ENCODE measurements around the gene GAPDHS. TPM values are rescaled to one million over a fixed set of nuclear protein-coding genes. Genes with fewer than 3 reads are reported as not detected.

The GAPDHS gene
- total RNA-seq, 1 donor from 2014 or later: not detected

DNA sequence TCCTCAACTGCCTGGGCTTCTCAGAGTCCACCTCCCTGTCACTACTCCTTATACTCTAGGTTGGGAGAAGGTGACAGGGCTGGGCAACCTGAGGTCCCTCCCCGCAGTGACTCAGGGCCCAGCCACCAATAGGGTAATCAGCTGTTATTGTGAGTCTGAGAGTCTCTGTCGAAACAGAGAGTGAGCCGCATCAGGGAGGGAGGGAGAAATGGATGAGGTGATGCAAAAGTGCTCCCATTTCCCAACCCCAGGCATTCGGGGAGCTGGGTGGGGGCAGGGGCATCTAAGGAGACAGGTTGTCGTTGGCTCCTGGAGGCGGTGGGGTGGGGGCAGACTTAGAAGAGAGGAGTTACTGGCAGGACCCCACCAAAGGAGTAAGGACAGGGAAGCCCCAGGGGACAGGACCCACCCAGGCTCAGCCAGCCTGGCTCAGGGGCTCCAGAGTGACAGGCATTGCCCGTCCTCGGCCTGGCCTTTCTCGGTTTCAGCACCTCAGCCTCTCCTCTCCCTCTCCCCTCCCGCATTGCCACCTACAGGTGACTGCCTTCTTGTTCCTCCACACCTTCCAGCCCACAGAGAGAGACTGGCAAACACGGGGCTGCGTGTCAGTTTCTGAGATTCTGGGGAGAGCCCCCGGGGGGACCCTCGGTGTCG is 19.5 kb upstream of the GAPDHS start, which contains the start of gene DMKN:
Gene DMKN, minus strand, starts transcription at position 22 of the 654 bp plus-strand sequence. CDS start 174 bp downstream, outside the sequence.
- no peaks in the 10 kb centered on the region for H3K36me3 Mint-ChIP-seq (ENCODE audit: unreplicated experiment)
- H3K4me3 Mint-ChIP-seq (ENCODE audit: unreplicated experiment): no peak within 1 kb of the TSS
- peaks cover 16% of the 10 kb centered on the region for H3K27me3 Mint-ChIP-seq (ENCODE audit: unreplicated experiment)
- H3K4me1 Mint-ChIP-seq (ENCODE audit: low read depth, unreplicated experiment): no peaks in the 10 kb centered on the region
- no peak for DNase-seq
- TF ChIP-seq, protein P1, sequence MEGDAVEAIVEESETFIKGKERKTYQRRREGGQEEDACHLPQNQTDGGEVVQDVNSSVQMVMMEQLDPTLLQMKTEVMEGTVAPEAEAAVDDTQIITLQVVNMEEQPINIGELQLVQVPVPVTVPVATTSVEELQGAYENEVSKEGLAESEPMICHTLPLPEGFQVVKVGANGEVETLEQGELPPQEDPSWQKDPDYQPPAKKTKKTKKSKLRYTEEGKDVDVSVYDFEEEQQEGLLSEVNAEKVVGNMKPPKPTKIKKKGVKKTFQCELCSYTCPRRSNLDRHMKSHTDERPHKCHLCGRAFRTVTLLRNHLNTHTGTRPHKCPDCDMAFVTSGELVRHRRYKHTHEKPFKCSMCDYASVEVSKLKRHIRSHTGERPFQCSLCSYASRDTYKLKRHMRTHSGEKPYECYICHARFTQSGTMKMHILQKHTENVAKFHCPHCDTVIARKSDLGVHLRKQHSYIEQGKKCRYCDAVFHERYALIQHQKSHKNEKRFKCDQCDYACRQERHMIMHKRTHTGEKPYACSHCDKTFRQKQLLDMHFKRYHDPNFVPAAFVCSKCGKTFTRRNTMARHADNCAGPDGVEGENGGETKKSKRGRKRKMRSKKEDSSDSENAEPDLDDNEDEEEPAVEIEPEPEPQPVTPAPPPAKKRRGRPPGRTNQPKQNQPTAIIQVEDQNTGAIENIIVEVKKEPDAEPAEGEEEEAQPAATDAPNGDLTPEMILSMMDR (IDR thresholded peaks at IDR 0.05; ENCODE audit: partially characterized antibody, unreplicated experiment): no peak
- H3K27ac Mint-ChIP-seq (ENCODE audit: unreplicated experiment): no peak within 1 kb of the TSS
- peaks cover 10% of the 10 kb centered on the region for H3K9me3 Mint-ChIP-seq (ENCODE audit: unreplicated experiment)

DNA sequence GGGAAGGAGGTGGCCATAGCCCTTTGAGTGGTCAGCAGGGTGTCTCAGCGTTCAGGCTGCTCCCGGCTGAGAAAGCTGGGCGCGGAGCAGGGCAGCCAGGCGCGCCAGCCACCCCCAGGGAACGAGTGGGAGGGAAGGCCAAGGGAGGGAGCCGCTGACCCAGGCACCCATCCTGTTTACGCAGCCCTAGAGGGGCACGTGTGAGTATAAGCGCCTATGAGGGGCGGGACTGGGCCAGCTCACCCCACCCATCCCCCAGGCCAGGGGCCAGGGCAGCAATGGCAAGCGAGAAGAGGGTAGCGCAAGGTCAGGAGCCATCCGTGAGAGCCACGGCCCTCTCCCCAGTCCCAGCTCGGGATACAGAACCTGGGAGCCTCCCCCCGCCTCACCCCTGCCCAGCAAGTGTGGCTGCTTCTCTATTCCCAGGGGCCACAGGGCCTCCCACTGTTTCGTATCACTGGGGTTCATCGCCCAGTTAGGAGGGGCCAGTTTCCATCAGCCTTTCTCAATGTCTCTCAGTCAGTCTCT is 18.9 kb upstream of the GAPDHS start:
- H3K9me3 Mint-ChIP-seq (ENCODE audit: unreplicated experiment): peaks cover 8% of the 10 kb centered on the region
- peaks cover 14% of the 10 kb centered on the region for H3K27me3 Mint-ChIP-seq (ENCODE audit: unreplicated experiment)
- no peaks in the 10 kb centered on the region for H3K36me3 Mint-ChIP-seq (ENCODE audit: unreplicated experiment)
- DNase-seq: no peak
- H3K27ac Mint-ChIP-seq (ENCODE audit: unreplicated experiment): no peak overlapping the region
- no peak overlapping the region for H3K4me3 Mint-ChIP-seq (ENCODE audit: unreplicated experiment)
- TF ChIP-seq, protein P1 (IDR thresholded peaks at IDR 0.05; ENCODE audit: partially characterized antibody, unreplicated experiment): no peak
- no peaks in the 10 kb centered on the region for H3K4me1 Mint-ChIP-seq (ENCODE audit: low read depth, unreplicated experiment)

DNA sequence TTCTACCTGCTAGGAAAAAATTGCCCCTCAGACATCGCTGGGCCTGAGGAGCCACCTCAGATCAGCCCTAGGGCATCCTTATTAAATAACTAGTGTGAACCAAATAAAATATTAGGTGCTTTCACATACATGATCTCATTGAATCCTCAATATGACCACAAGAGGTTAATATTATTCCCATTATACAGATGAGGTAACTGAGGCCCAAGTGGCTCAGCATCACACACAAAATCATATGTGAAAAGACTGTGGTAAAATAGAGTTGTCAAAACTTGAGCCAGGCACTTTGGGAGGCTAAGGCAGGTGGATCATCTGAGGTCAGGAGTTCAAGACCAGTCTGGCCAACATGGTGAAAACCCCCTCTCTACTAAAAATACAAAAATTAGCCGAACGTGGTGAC is 16.9 kb upstream of the GAPDHS start:
- no peaks in the 10 kb centered on the region for H3K4me1 Mint-ChIP-seq (ENCODE audit: low read depth, unreplicated experiment)
- no peak overlapping the region for H3K27ac Mint-ChIP-seq (ENCODE audit: unreplicated experiment)
- peaks cover 9% of the 10 kb centered on the region for H3K9me3 Mint-ChIP-seq (ENCODE audit: unreplicated experiment)
- no peak overlapping the region for H3K4me3 Mint-ChIP-seq (ENCODE audit: unreplicated experiment)
- peaks cover 9% of the 10 kb centered on the region for H3K27me3 Mint-ChIP-seq (ENCODE audit: unreplicated experiment)
- DNase-seq: no peak
- TF ChIP-seq, protein P1 (IDR thresholded peaks at IDR 0.05; ENCODE audit: partially characterized antibody, unreplicated experiment): no peak
- H3K36me3 Mint-ChIP-seq (ENCODE audit: unreplicated experiment): no peaks in the 10 kb centered on the region

DNA sequence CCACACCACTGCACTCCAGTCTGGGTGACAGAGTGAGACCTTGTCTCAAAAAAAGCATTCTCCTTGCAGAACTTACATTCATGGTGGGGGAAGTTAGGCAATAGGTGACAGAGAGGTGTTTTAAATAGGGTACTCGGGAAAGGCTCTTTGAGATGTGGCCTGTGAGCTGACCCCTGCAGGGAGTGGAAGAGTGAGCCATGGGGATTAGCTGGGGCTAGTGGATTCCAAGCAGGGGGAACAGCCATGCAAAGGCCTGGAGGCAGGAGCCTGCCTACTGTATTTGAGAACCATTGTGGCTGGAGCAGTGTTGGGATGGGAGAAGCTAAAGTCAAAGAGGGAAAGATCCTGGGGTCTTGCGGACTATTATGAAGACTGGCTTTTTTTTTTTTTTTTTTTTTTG is 15.9 kb upstream of the GAPDHS start:
- Mint-ChIP-seq H3K27me3 (ENCODE audit: unreplicated experiment) (peaks cover 6% of the 10 kb centered on the region), H3K9me3 (ENCODE audit: unreplicated experiment) (peaks cover 9% of the 10 kb centered on the region), H3K27ac (ENCODE audit: unreplicated experiment) (no peak overlapping the region), H3K4me1 (ENCODE audit: low read depth, unreplicated experiment) (no peaks in the 10 kb centered on the region), H3K4me3 (ENCODE audit: unreplicated experiment) (no peak overlapping the region), H3K36me3 (ENCODE audit: unreplicated experiment) (no peaks in the 10 kb centered on the region)
- TF ChIP-seq, protein P1 (IDR thresholded peaks at IDR 0.05; ENCODE audit: partially characterized antibody, unreplicated experiment): no peak
- DNase-seq: no peak

DNA sequence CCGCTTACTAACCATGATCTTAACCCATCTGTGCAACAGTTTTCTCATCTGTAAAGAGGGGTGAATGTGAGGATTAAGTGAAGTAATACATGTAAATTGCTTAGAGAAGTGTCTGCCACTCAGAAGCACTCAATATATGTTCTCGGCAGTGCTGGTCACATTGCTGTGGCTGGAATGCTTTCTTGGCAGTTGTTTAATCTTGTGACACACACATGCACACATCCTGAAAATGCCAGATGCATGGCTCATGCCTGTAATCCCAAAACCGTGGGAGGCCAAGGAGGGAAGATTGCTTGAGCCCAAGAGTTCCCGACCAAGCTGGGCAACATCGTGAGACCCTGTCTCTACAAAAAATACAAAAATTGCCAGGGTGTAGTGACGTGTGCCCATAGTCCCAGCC is 14.9 kb upstream of the GAPDHS start:
- no peaks in the 10 kb centered on the region for H3K4me1 Mint-ChIP-seq (ENCODE audit: low read depth, unreplicated experiment)
- DNase-seq: no peak
- TF ChIP-seq, protein P1 (IDR thresholded peaks at IDR 0.05; ENCODE audit: partially characterized antibody, unreplicated experiment): no peak
- H3K36me3 Mint-ChIP-seq (ENCODE audit: unreplicated experiment): no peaks in the 10 kb centered on the region
- H3K27me3 Mint-ChIP-seq (ENCODE audit: unreplicated experiment): peaks cover 10% of the 10 kb centered on the region
- H3K9me3 Mint-ChIP-seq (ENCODE audit: unreplicated experiment): peaks cover 6% of the 10 kb centered on the region
- no peak overlapping the region for H3K27ac Mint-ChIP-seq (ENCODE audit: unreplicated experiment)
- H3K4me3 Mint-ChIP-seq (ENCODE audit: unreplicated experiment): no peak overlapping the region
